Activated T-helper 2 cell treated with anti-CD3 and anti-CD28 coated beads, Interferon-gamma antibody, Interleukin-2, Interleukin-4, amounts not matched to agents 10 μg/mL and 5 μg/mL and 100 μg/mL, durations not matched to agents 14 hours and 24 hours and 36 hours (primary cell): ENCODE data around the gene TMEM254. TPM values are rescaled to one million over a fixed set of nuclear protein-coding genes. Genes with fewer than 3 reads are reported as not detected.
"Not testable (repeated sequence)": the region's sequence is repeated elsewhere in the genome, so short reads cannot be mapped to it uniquely, and the experiment has no call there.

Experiments
- DNase-seq: peaks from one replicate; pipeline ENCODE4 v3.0.0; 2021; ENCODE audit warnings: low spot score
- H3K27ac Mint-ChIP-seq: one replicate; pipeline ENCODE4 v1.8.0; 2021; ENCODE audit warnings: mixed read lengths
- H3K27me3 Mint-ChIP-seq: one replicate; pipeline ENCODE4 v1.8.0; 2021; ENCODE audit warnings: low read depth, mixed read lengths
- H3K36me3 Mint-ChIP-seq: one replicate; pipeline ENCODE4 v1.8.0; 2021; ENCODE audit warnings: low read depth, mixed read lengths
- H3K4me1 Mint-ChIP-seq: one replicate; pipeline ENCODE4 v1.8.0; 2021; ENCODE audit warnings: low read depth, mixed read lengths
- H3K4me3 Mint-ChIP-seq: one replicate; pipeline ENCODE4 v1.8.0; 2021; ENCODE audit warnings: low read depth, mild to moderate bottlenecking, moderate library complexity, mixed read lengths
- H3K9me3 Mint-ChIP-seq: one replicate; pipeline ENCODE4 v1.8.0; 2021; ENCODE audit warnings: mixed read lengths
- intact Hi-C: fragments of 100-400 bp; cut with micrococcal nuclease; formaldehyde crosslinking; loops from one replicate; pipeline ENCODE4 v1.15.1; 2023
- total RNA-seq: library from RNA; stranded (reverse); gene quantifications from 2 replicates; pipeline ENCODE4 v1.2.3, GENCODE V29; 2022

Gene TMEM254
- total RNA-seq, 1 donor from 2014 or later: 11.4 TPM

- H3K4me1 Mint-ChIP-seq: peaks cover 23% of the 10 kb centered on the region
- H3K27ac Mint-ChIP-seq: no peak overlapping the region
- H3K4me3 Mint-ChIP-seq: no peak overlapping the region
- no peaks in the 10 kb centered on the region for H3K36me3 Mint-ChIP-seq
- no peaks in the 10 kb centered on the region for H3K9me3 Mint-ChIP-seq
- H3K27me3 Mint-ChIP-seq: no peaks in the 10 kb centered on the region
- DNase-seq: no peak
- intact Hi-C loops: no loop called here
Measured at GRCh38 chr10:80081801-80082750, 3.6 kb downstream of the TMEM254 start.

DNA sequence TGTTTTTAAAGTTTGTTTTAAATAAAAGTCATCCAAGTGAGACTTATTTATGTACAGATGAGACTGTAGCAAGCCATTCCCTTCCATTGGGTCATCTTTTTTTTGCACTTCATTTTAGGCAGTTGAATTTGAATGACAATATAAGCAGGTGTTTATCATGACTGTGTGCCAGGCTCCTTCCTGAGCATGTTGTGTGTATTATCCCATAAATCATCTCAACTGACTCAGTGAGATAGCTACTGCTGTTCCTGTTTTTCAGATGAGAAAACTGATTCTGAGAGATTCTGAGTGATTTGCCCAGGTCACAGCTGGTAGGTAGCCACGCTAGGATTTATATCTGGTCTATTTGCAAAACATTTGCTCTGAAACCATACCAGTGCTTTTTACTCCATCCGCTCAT lies 11.7 kb downstream of the TMEM254 start:
- no peaks in the 10 kb centered on the region for H3K27me3 Mint-ChIP-seq
- intact Hi-C loops: no loop called here
- no peak for DNase-seq
- H3K27ac Mint-ChIP-seq: no peak overlapping the region
- H3K4me3 Mint-ChIP-seq: no peak overlapping the region
- no peaks in the 10 kb centered on the region for H3K4me1 Mint-ChIP-seq
- no peaks in the 10 kb centered on the region for H3K36me3 Mint-ChIP-seq
- H3K9me3 Mint-ChIP-seq: no peaks in the 10 kb centered on the region

DNA sequence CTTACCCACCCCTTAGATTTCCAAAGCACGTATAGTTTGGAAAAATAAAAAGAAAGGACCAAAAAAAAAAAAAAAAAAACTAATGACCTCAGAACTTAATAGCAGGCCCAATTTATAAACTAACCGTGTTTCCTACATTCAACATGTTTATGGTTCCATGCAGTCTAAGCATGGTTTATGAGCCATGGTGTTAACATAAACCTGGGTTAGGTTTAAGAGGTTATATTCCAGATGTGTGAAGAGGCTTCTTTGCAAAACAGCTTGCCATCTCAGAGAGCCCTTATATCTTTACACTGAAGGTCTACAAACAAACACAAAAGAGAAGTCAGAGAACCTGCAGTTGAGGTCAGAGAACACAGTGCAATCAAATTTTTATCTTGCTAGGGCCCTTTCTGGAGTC lies 15.8 kb downstream of the TMEM254 start:
- H3K4me3 Mint-ChIP-seq: no peak overlapping the region
- intact Hi-C loops: no loop called here
- H3K27ac Mint-ChIP-seq: no peak overlapping the region
- no peak for DNase-seq
- H3K4me1 Mint-ChIP-seq: no peaks in the 10 kb centered on the region
- no peaks in the 10 kb centered on the region for H3K36me3 Mint-ChIP-seq
- no peaks in the 10 kb centered on the region for H3K9me3 Mint-ChIP-seq
- H3K27me3 Mint-ChIP-seq: peaks cover 5% of the 10 kb centered on the region

GRCh38 chr10:80098272-80098671 lies 19.8 kb downstream of the TMEM254 start:
- H3K4me1 Mint-ChIP-seq, intact Hi-C loops, H3K4me3 Mint-ChIP-seq, H3K27ac Mint-ChIP-seq, H3K36me3 Mint-ChIP-seq, H3K27me3 Mint-ChIP-seq, H3K9me3 Mint-ChIP-seq, DNase-seq: not testable (repeated sequence)

DNA sequence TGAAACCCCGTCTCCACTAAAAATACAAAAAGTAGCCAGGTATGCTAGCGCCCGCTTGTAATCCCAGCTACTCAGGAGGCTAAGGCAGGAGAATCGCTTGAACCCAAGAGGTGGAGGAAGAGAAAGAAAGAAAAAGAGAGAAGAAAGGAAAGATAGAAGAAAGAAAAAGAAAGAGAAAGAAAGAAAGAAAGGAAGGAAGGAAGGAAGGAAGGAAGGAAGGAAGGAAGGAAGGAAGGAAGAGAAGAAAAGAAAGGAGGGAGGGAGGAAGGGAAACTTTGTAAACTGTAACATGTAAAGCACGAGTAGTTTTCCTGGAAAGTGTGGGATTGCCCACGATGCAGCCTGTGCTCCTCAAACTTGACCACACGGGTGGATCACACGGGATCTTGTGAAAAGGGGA lies 20.8 kb downstream of the TMEM254 start:
- H3K27ac Mint-ChIP-seq, H3K9me3 Mint-ChIP-seq, H3K4me1 Mint-ChIP-seq, DNase-seq, intact Hi-C loops, H3K27me3 Mint-ChIP-seq, H3K36me3 Mint-ChIP-seq, H3K4me3 Mint-ChIP-seq: not testable (repeated sequence)

- intact Hi-C loops: no loop called here
- Mint-ChIP-seq H3K27me3 (peaks cover 5% of the 10 kb centered on the region), H3K27ac (no peak overlapping the region), H3K4me1 (peaks cover 9% of the 10 kb centered on the region), H3K9me3 (no peaks in the 10 kb centered on the region), H3K4me3 (no peak overlapping the region), H3K36me3 (no peaks in the 10 kb centered on the region)
- DNase-seq: no peak
Measured at GRCh38 chr10:80100116-80100515, 21.7 kb downstream of the TMEM254 start.

DNA sequence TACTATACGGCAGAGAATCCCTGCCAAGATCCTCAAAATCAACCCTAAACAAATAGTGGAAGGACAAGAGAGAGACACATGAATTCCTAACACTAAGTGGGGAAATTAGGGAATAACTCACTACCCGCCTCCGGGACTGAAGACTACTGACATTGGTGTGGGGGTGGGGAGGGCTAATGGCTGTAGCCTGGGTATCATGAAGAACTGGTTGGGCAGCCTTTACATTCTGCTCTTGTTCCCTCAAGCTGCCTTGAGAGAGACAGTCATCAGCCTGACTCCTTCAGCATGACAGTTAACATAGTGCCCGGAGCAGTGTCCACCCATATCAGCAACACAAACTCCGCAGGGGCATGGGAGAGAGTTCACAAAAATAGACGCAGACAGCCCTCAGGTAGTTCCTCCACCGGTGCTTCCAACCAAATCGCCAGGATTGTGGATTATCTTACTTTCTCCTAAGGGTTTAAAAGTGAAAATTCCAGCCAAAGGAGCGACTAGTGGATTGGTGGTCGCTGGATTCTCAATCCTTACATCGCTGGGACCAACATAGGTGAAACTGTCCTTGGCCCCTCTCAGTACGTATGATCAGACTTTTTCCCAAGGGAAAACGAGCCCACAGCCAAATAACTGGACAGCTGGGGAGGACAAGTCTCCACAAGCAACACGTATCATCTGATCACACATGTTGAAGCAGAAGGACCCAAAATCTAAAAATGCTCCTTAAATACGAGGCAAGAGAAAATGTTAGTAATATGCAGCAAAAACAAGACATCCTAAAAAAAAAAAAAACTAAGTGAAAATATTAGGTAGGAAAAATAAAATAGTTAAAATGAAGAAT lies 22.6 kb downstream of the TMEM254 start:
- intact Hi-C loops: no loop called here
- H3K9me3 Mint-ChIP-seq: no peaks in the 10 kb centered on the region
- peaks cover 8% of the 10 kb centered on the region for H3K27me3 Mint-ChIP-seq
- no peak for DNase-seq
- H3K4me3 Mint-ChIP-seq: no peak overlapping the region
- H3K27ac Mint-ChIP-seq: no peak overlapping the region
- no peaks in the 10 kb centered on the region for H3K36me3 Mint-ChIP-seq
- peaks cover 9% of the 10 kb centered on the region for H3K4me1 Mint-ChIP-seq

DNA sequence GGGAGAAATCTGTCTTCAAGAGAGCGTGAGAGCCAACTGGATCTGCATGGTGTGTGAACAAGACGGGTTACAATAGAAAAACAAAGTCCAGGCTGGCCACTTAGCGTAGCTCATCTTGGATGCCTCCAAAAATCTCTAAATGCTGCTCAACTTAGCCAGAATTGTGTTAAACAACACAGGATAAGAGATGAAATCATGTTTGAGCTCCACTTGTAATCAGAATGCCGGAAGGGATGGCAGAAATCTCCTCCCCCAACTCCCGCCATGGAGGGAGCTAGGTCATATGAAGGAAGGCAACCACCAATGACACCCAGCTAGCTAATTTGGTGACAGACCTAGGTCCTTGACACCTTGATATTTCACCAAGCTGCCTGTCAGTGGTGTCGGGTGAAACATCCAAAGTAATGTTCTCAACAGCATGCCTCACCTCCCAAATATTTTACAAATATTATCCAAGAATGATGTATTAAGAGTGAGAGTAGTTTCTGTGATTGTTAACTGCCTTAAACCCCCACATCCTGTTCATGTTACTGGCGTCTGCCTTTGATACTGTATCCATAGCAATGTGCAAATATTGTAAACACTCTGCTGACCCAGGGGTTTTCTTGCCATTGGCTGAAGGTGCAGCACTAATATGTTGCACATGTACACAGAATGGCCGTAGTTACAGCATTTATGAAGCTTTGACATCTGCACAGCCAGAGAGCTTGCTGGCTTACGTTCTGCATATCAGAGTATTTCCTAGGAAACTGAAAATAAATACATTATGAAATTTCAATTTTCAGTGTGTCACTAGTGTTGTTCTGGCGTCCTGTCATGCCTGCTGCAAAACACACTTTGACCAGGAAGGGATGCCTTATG lies 25.8 kb downstream of the TMEM254 start:
- intact Hi-C loops: no loop called here
- Mint-ChIP-seq H3K36me3 (peaks cover 3% of the 10 kb centered on the region), H3K27ac (no peak overlapping the region), H3K27me3 (peaks cover 5% of the 10 kb centered on the region), H3K4me3 (no peak overlapping the region), H3K4me1 (peaks cover 9% of the 10 kb centered on the region), H3K9me3 (peaks cover 11% of the 10 kb centered on the region)
- no peak for DNase-seq

DNA sequence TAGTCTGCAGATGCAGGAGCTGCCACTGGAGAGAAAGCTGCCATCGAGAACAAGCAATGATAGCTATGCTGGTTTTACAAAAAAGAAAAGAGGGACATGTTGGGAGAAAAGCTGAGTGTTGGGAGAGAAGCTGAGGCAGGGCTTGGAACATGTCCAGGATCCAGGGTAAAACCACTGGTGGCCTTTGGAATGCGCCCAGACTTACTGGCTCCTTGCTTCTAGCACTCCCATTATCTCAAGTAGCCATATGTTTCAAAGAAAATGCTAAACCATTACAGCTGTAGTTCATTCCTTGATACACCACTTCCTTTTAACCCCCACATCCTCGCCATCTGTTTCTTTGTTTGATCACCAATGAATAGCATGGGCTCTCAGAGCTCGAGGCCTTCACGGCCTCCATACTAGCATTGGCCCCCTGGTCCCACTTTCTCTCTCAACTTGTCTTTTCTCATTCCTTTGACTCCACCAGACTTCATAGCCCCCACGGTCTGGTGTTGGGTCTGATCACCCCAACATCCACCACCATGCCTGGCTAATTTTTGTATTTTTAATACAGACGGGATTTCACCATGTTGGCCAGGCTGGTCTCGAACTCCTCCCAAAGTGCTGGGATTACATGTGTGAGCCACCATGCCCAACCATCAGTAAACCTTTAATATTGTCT lies 30.2 kb downstream of the TMEM254 start:
- peaks cover 3% of the 10 kb centered on the region for H3K36me3 Mint-ChIP-seq
- no peak overlapping the region for H3K27ac Mint-ChIP-seq
- H3K9me3 Mint-ChIP-seq: peaks cover 18% of the 10 kb centered on the region
- H3K4me1 Mint-ChIP-seq: peaks cover 9% of the 10 kb centered on the region
- no peak for DNase-seq
- intact Hi-C loops: no loop called here
- peaks cover 5% of the 10 kb centered on the region for H3K27me3 Mint-ChIP-seq
- H3K4me3 Mint-ChIP-seq: no peak overlapping the region

- intact Hi-C loops: no loop called here
- Mint-ChIP-seq H3K9me3 (peaks cover 18% of the 10 kb centered on the region), H3K4me3 (no peak overlapping the region), H3K4me1 (no peaks in the 10 kb centered on the region), H3K27me3 (peaks cover 2% of the 10 kb centered on the region), H3K27ac (no peak overlapping the region), H3K36me3 (peaks cover 3% of the 10 kb centered on the region)
- no peak for DNase-seq
Measured at GRCh38 chr10:80110986-80111385, 32.5 kb downstream of the TMEM254 start.

GRCh38 chr10:80118669-80119068 lies 40.2 kb downstream of the TMEM254 start:
- Mint-ChIP-seq H3K36me3 (no peaks in the 10 kb centered on the region), H3K9me3 (no peaks in the 10 kb centered on the region), H3K4me3 (no peak overlapping the region), H3K27me3 (peaks cover 12% of the 10 kb centered on the region), H3K4me1 (no peaks in the 10 kb centered on the region), H3K27ac (no peak overlapping the region)
- no peak for DNase-seq
- intact Hi-C loops: no loop called here

- Mint-ChIP-seq H3K27me3 (peaks cover 12% of the 10 kb centered on the region), H3K36me3 (no peaks in the 10 kb centered on the region), H3K4me1 (no peaks in the 10 kb centered on the region), H3K4me3 (no peak overlapping the region), H3K9me3 (no peaks in the 10 kb centered on the region), H3K27ac (no peak overlapping the region)
- DNase-seq: no peak
- intact Hi-C loops: no loop called here
Measured at GRCh38 chr10:80122110-80122710, 43.7 kb downstream of the TMEM254 start.
